HG03571 (cell line): ENCODE results near the gene SMIM5.
"Not testable (repeated sequence)": the region's sequence is repeated elsewhere in the genome, so short reads cannot be mapped to it uniquely, and the experiment has no call there.

Source experiments
- ATAC-seq: cut with Tn5 transposase; IDR thresholded peaks from one replicate; pipeline ENCODE4 v1.9.1; 2021; ENCODE audit not compliant: unreplicated experiment

SMIM5 gene

GRCh38 chr17:75624021-75624420 lies 9.2 kb upstream of the SMIM5 start:
- no peak for ATAC-seq

GRCh38 chr17:75624714-75625345 lies 8.4 kb upstream of the SMIM5 start:
- no peak for ATAC-seq

GRCh38 chr17:75625813-75626486 lies 7.3 kb upstream of the SMIM5 start:
- no peak for ATAC-seq

- no peak for ATAC-seq
Measured at GRCh38 chr17:75626496-75627038, 6.7 kb upstream of the SMIM5 start.

GRCh38 chr17:75627094-75627493 lies 6.1 kb upstream of the SMIM5 start:
- no peak for ATAC-seq

GRCh38 chr17:75628425-75628824 lies 4.8 kb upstream of the SMIM5 start:
- ATAC-seq = no peak

- ATAC-seq = no peak
Measured at GRCh38 chr17:75629157-75629556, 4.1 kb upstream of the SMIM5 start.

GRCh38 chr17:75630071-75630917 lies 2.9 kb upstream of the SMIM5 start:
- ATAC-seq = no peak

- no peak for ATAC-seq
Measured at GRCh38 chr17:75631353-75631752, 1.9 kb upstream of the SMIM5 start.

- ATAC-seq = no peak
Measured at GRCh38 chr17:75632428-75632827, 806 bp upstream of the SMIM5 start.

- no peak for ATAC-seq
Measured at GRCh38 chr17:75633486-75634375, 497 bp downstream of the SMIM5 start.

- no peak for ATAC-seq
Measured at GRCh38 chr17:75634376-75634740, 1.1 kb downstream of the SMIM5 start.

GRCh38 chr17:75634754-75635609 lies 1.7 kb downstream of the SMIM5 start:
- no peak for ATAC-seq

- no peak for ATAC-seq
Measured at GRCh38 chr17:75635610-75636202, 2.5 kb downstream of the SMIM5 start.

GRCh38 chr17:75636381-75637142 lies 3.3 kb downstream of the SMIM5 start:
- no peak for ATAC-seq

GRCh38 chr17:75637143-75637538 lies 3.9 kb downstream of the SMIM5 start:
- no peak for ATAC-seq

- ATAC-seq = no peak
Measured at GRCh38 chr17:75637551-75637950, 4.3 kb downstream of the SMIM5 start.

GRCh38 chr17:75638039-75638438 lies 4.8 kb downstream of the SMIM5 start:
- ATAC-seq = not testable (repeated sequence)

- ATAC-seq = no peak
Measured at GRCh38 chr17:75638893-75639292, 5.7 kb downstream of the SMIM5 start.
